Hepatocyte (in vitro differentiated cells): Measurements from ENCODE around the gene ADRM1.

ENCODE experiments used
- EZH2 ChIP-seq: fragments of 200-600 bp; sonication (generic); IDR thresholded peaks from 2 replicates; pipeline ENCODE4 v1.6.1; 2016; ENCODE audit warnings: antibody characterized with exemption, mild to moderate bottlenecking, borderline replicate concordance
- EZH2phosphoT487 ChIP-seq: fragments of 200-600 bp; sonication (generic); IDR thresholded peaks from one replicate; pipeline ENCODE4 v1.6.1; 2018; ENCODE audit warnings: antibody characterized with exemption, mild to moderate bottlenecking, low read depth, moderate library complexity; ENCODE audit not compliant: unreplicated experiment, severe bottlenecking
- TF ChIP-seq, protein P1 (sequence below): fragments of 200-600 bp; sonication (generic); IDR thresholded peaks from 2 replicates; pipeline ENCODE4 v1.5.1; 2016; ENCODE audit warnings: antibody characterized with exemption, mild to moderate bottlenecking; ENCODE audit not compliant: poor library complexity

DNA sequence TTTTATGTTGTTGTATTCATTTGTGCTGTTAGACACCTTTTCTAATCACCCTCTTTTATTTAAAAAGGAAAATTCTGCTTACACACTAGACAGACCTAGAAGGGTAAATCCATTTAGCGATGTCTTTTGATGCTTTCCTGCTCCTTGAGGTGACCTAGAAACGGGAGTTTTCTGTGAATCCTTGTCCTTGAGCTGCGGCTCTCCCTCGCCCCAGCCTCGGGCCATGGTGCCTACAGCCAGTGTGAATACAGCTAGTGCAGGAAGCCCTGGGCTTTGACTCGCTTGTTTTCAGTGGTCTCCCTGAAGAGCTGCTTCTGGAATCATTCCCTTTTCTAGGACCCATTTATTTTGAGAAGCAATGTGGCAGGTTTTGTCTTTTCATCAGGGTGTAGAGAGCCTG, 17.6 kb upstream of the ADRM1 start:
- TF ChIP-seq, protein P1, sequence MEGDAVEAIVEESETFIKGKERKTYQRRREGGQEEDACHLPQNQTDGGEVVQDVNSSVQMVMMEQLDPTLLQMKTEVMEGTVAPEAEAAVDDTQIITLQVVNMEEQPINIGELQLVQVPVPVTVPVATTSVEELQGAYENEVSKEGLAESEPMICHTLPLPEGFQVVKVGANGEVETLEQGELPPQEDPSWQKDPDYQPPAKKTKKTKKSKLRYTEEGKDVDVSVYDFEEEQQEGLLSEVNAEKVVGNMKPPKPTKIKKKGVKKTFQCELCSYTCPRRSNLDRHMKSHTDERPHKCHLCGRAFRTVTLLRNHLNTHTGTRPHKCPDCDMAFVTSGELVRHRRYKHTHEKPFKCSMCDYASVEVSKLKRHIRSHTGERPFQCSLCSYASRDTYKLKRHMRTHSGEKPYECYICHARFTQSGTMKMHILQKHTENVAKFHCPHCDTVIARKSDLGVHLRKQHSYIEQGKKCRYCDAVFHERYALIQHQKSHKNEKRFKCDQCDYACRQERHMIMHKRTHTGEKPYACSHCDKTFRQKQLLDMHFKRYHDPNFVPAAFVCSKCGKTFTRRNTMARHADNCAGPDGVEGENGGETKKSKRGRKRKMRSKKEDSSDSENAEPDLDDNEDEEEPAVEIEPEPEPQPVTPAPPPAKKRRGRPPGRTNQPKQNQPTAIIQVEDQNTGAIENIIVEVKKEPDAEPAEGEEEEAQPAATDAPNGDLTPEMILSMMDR, result no peak
- TF ChIP-seq EZH2phosphoT487 (no peak), EZH2 (no peak)
